ENCODE measurements around the gene DMAC2L. TPM values are rescaled to one million over a fixed set of nuclear protein-coding genes. Genes with fewer than 3 reads are reported as not detected.
"Not testable (repeated sequence)": the region's sequence is repeated elsewhere in the genome, so short reads cannot be mapped to it uniquely, and the experiment has no call there.

Gene DMAC2L
- total RNA-seq, 3 donors from 2014 or later: 19.7 to 30.7 (median 20.3) TPM

GRCh38 chr14:50360093-50360492 lies 48.0 kb downstream of the DMAC2L start:
- Histone ChIP-seq H3K4me3 (no peak overlapping the region), H3K27me3 (no peaks in the 10 kb centered on the region), H3K36me3 (no peaks in the 10 kb centered on the region), H3K4me1 (no peaks in the 10 kb centered on the region), H3K9me3 (no peaks in the 10 kb centered on the region), H3K27ac (no peak overlapping the region)
- no peak for DNase-seq (ENCODE audit: low spot score in 2 of 2)
- intact Hi-C loops (cut with DNase I; ENCODE audit: low total_unique reads): no loop called here
- TF ChIP-seq POLR2AphosphoS5 (IDR thresholded peaks at IDR 0.05): no peak
- no peak for TF ChIP-seq CTCF (IDR thresholded peaks at IDR 0.05)
- no peak for TF ChIP-seq POLR2A (IDR thresholded peaks at IDR 0.05)

- DNase-seq (ENCODE audit: low spot score in 2 of 2): no peak
- H3K4me3 ChIP-seq: no peak overlapping the region
- no peaks in the 10 kb centered on the region for H3K9me3 ChIP-seq
- intact Hi-C loops (cut with DNase I; ENCODE audit: low total_unique reads): no loop called here
- no peaks in the 10 kb centered on the region for H3K4me1 ChIP-seq
- no peaks in the 10 kb centered on the region for H3K36me3 ChIP-seq
- TF ChIP-seq POLR2AphosphoS5 (IDR thresholded peaks at IDR 0.05): no peak
- TF ChIP-seq CTCF (IDR thresholded peaks at IDR 0.05): no peak
- TF ChIP-seq POLR2A (IDR thresholded peaks at IDR 0.05): no peak
- H3K27ac ChIP-seq: no peak overlapping the region
- no peaks in the 10 kb centered on the region for H3K27me3 ChIP-seq
Observed at GRCh38 chr14:50360851-50361250, 48.7 kb downstream of the DMAC2L start.

GRCh38 chr14:50361473-50362403 lies 49.6 kb downstream of the DMAC2L start:
- H3K4me1 ChIP-seq; intact Hi-C loops (cut with DNase I; ENCODE audit: low total_unique reads); H3K9me3 ChIP-seq; H3K27ac ChIP-seq; DNase-seq (ENCODE audit: low spot score in 2 of 2); H3K36me3 ChIP-seq; H3K27me3 ChIP-seq; H3K4me3 ChIP-seq: not testable (repeated sequence)

- H3K4me1 ChIP-seq: no peaks in the 10 kb centered on the region
- H3K27me3 ChIP-seq: no peaks in the 10 kb centered on the region
- H3K4me3 ChIP-seq: peak overlapping the region; percentile 18 to 34 (median 21)
- no peaks in the 10 kb centered on the region for H3K9me3 ChIP-seq
- TF ChIP-seq POLR2A (IDR thresholded peaks at IDR 0.05) (no peak), POLR2AphosphoS5 (IDR thresholded peaks at IDR 0.05) (no peak), CTCF (IDR thresholded peaks at IDR 0.05) (no peak)
- no peak for DNase-seq (ENCODE audit: low spot score in 2 of 2)
- peak overlapping the region in 1 of 2 donors; percentile 60 for H3K27ac ChIP-seq
- H3K36me3 ChIP-seq: no peaks in the 10 kb centered on the region
- intact Hi-C loops (cut with DNase I; ENCODE audit: low total_unique reads): no loop called here
Observed at GRCh38 chr14:50362764-50363713, 50.9 kb downstream of the DMAC2L start.

GRCh38 chr14:50363714-50364111 lies 51.6 kb downstream of the DMAC2L start:
- H3K9me3 ChIP-seq: no peaks in the 10 kb centered on the region
- no peaks in the 10 kb centered on the region for H3K36me3 ChIP-seq
- H3K4me3 ChIP-seq: peak overlapping the region; percentile 18 to 34 (median 21)
- TF ChIP-seq POLR2A (IDR thresholded peaks at IDR 0.05) (no peak), POLR2AphosphoS5 (IDR thresholded peaks at IDR 0.05) (peak in 1 of 3 donors; percentile 12)
- no peaks in the 10 kb centered on the region for H3K27me3 ChIP-seq
- no peak for DNase-seq (ENCODE audit: low spot score in 2 of 2)
- H3K27ac ChIP-seq: peak overlapping the region in 1 of 2 donors; percentile 60
- no peaks in the 10 kb centered on the region for H3K4me1 ChIP-seq
- intact Hi-C loops (cut with DNase I; ENCODE audit: low total_unique reads): no loop called here
